ENCODE results near the gene LMTK2. TPM values are rescaled to one million over a fixed set of nuclear protein-coding genes. Genes with fewer than 3 reads are reported as not detected.

The LMTK2 gene
- total RNA-seq = 8.7 and 10.6 TPM in 2 replicates

DNA sequence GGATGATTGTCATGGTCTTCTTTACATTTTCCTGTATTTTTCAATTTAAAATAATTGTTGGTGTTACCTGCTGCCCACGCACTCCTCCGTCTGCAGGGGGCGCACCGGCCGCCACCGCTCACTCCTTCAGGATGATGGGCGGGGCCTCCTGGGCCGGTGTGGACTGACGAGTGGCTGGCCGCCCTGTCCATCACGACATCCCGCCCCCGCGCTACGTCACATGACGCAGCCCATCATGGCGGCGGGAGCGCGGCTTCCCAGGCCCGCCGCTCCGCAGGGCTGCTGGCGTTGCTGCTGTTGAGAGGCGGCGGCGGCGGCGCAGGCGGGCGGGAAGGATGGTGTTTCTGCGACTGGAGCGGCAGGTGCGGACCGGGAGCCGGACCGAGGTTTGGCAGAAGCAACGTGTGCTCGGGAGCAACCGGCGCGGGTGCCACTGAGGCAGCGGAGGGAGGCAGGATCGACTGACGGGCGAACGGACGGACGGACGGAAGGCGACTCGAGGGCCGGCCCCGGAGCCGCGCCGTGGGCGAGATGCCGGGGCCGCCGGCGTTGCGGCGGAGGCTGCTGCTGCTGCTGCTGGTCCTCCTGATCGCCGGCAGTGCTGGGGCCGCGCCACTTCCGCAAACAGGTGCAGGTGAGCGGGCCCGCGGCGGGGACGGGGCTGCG, at the start of gene LMTK2:
Gene LMTK2, plus strand, starts transcription at position 216 of the 666 bp plus-strand sequence. Its CDS starts 316 bp downstream, at position 532.
- peak within 1 kb of the TSS; percentile 86 for H3K4me3 ChIP-seq (ENCODE audit: low read depth, low read length)
- DNase-seq (ENCODE audit: low read depth) = no peak
- peak; percentile 90 for TF ChIP-seq CTCF (conservative IDR thresholded peaks at IDR 0.05; ENCODE audit: low read depth, low read length)

GRCh38 chr7:98057157-98057556, 49.5 kb upstream of the LMTK2 start:
- no peak for DNase-seq (ENCODE audit: low read depth)
- no peak overlapping the region for H3K4me3 ChIP-seq (ENCODE audit: low read depth, low read length)
- TF ChIP-seq CTCF (conservative IDR thresholded peaks at IDR 0.05; ENCODE audit: low read depth, low read length) = no peak

- no peak for DNase-seq (ENCODE audit: low read depth)
- TF ChIP-seq CTCF (conservative IDR thresholded peaks at IDR 0.05; ENCODE audit: low read depth, low read length) = no peak
- H3K4me3 ChIP-seq (ENCODE audit: low read depth, low read length) = no peak overlapping the region
Observed at GRCh38 chr7:98058186-98058585, 48.5 kb upstream of the LMTK2 start.

- no peak overlapping the region for H3K4me3 ChIP-seq (ENCODE audit: low read depth, low read length)
- DNase-seq (ENCODE audit: low read depth) = no peak
- TF ChIP-seq CTCF (conservative IDR thresholded peaks at IDR 0.05; ENCODE audit: low read depth, low read length) = no peak
Observed at GRCh38 chr7:98064233-98064632, 42.4 kb upstream of the LMTK2 start.

DNA sequence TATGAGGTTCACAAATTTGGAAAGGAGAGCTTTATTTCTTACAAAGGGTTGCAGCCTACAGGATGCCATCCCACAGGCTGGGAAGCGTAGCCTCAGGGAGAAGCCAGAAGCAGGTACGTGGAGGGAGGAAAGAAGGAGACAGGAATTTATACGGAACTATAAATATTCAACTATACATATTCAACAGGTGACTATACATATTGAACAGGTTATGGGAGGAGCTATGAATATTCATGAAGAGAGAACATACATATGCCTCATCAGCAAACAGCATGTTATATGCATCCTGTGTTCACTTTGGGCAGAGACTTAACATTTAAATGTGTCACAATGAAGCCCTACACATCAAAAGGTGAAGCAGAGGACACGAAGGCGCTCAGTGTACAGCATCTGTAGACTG, 40.5 kb upstream of the LMTK2 start:
- no peak for TF ChIP-seq CTCF (conservative IDR thresholded peaks at IDR 0.05; ENCODE audit: low read depth, low read length)
- no peak for DNase-seq (ENCODE audit: low read depth)
- H3K4me3 ChIP-seq (ENCODE audit: low read depth, low read length) = no peak overlapping the region

DNA sequence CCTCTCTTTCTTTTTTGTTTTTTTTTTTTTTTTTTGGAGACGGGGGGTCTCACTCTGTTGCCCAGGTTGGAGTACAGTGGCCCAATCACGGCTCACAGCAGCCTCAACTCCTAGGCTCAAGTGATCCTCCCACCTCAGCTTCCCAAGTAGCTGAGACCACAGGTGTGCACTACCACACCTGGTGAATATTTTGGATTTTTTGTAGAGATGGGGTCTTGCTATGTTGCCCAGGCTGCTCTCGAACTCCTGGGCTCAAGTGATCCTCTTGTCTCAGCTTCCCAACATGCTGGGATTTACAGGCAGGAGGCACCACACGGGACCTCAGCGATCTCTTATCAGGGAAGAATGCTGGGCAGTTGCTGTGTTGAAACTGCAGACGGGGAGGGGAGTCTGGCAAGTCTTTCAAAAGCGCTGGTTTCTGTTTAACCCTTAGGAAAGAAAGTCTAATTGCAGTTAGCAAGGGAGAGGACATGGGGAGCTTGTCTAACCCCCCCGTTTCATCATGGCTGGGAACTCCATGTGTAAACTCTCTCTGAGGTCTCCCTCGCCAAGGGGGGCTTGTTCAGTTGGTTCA, 39.6 kb upstream of the LMTK2 start:
- DNase-seq (ENCODE audit: low read depth) = no peak
- TF ChIP-seq CTCF (conservative IDR thresholded peaks at IDR 0.05; ENCODE audit: low read depth, low read length) = no peak
- H3K4me3 ChIP-seq (ENCODE audit: low read depth, low read length) = no peak overlapping the region

- no peak overlapping the region for H3K4me3 ChIP-seq (ENCODE audit: low read depth, low read length)
- no peak for TF ChIP-seq CTCF (conservative IDR thresholded peaks at IDR 0.05; ENCODE audit: low read depth, low read length)
- DNase-seq (ENCODE audit: low read depth) = no peak
Observed at GRCh38 chr7:98073047-98073446, 33.6 kb upstream of the LMTK2 start.

All from epithelial cell of proximal tubule (primary cell).